Mesodermal cell (in vitro differentiated cells): Measurements from ENCODE around the gene PTRH1.

ENCODE experiments used
- H3K27ac ChIP-seq: 2 replicates; pipeline ENCODE4 v1.7.0; 2013; ENCODE audit warnings: mild to moderate bottlenecking, low read depth, low read length, moderate library complexity; ENCODE audit not compliant: severe bottlenecking
- H3K36me3 ChIP-seq: 2 replicates; pipeline ENCODE4 v1.7.1; 2013; ENCODE audit warnings: mild to moderate bottlenecking, low read length, moderate library complexity; ENCODE audit not compliant: control insufficient read depth, insufficient read depth
- H3K4me1 ChIP-seq: one replicate; pipeline ENCODE4 v1.7.1; 2013; ENCODE audit warnings: mild to moderate bottlenecking, low read length; ENCODE audit not compliant: insufficient read depth, control insufficient read depth, poor library complexity, severe bottlenecking
- H3K4me3 ChIP-seq: 2 replicates; pipeline ENCODE4 v1.7.0; 2013; ENCODE audit warnings: low read length, control low read depth, mild to moderate bottlenecking; ENCODE audit not compliant: insufficient read depth, poor library complexity, severe bottlenecking; ENCODE audit errors: extremely low read depth
- H3K9me3 ChIP-seq: 2 replicates; pipeline ENCODE4 v1.7.1; 2013; ENCODE audit warnings: mild to moderate bottlenecking, low read length, moderate library complexity; ENCODE audit not compliant: control insufficient read depth
- WGBS, 2 experiments: methylation state at CpG; one replicate each; pipeline ENCODE4 v1.1.5; 2013; ENCODE audit warnings: missing lambda C conversion rate in 2 of 2; ENCODE audit not compliant: insufficient coverage in 2 of 2; 5-methylcytosine and 5-hydroxymethylcytosine counted together

PTRH1 gene

GRCh38 chr9:127729522-127730256, 14.2 kb upstream of the PTRH1 start:
- Histone ChIP-seq H3K4me1 (peaks cover 4% of the 10 kb centered on the region), H3K4me3 (no peak overlapping the region)

GRCh38 chr9:127728808-127729207, 13.3 kb upstream of the PTRH1 start:
- WGBS, 2 experiments: 87 to 93% methylated on average over 7 of the region's 8 CpGs
- H3K36me3 ChIP-seq: peaks cover 5% of the 10 kb centered on the region
- no peaks in the 10 kb centered on the region for H3K4me1 ChIP-seq
- no peaks in the 10 kb centered on the region for H3K9me3 ChIP-seq
- no peak overlapping the region for H3K27ac ChIP-seq
- H3K4me3 ChIP-seq: no peak overlapping the region

More at GRCh38 chr9:127729522-127730256, 14.2 kb upstream of the PTRH1 start:
- 92 to 94% methylated on average over 17 to 18 of the region's 18 CpGs for WGBS, 2 experiments
- Histone ChIP-seq H3K36me3 (peaks cover 5% of the 10 kb centered on the region), H3K9me3 (no peaks in the 10 kb centered on the region), H3K27ac (no peak overlapping the region)

- no peaks in the 10 kb centered on the region for H3K9me3 ChIP-seq
- no peak overlapping the region for H3K27ac ChIP-seq
- WGBS, 2 experiments: 84 to 89% methylated on average over 7 to 8 of the region's 8 CpGs
- H3K4me1 ChIP-seq: no peaks in the 10 kb centered on the region
- peaks cover 3% of the 10 kb centered on the region for H3K36me3 ChIP-seq
- H3K4me3 ChIP-seq: no peak overlapping the region
These were observed 11.4 kb upstream of the PTRH1 start for GRCh38 chr9:127726871-127727270.

- Histone ChIP-seq H3K36me3 (no peaks in the 10 kb centered on the region), H3K9me3 (no peaks in the 10 kb centered on the region), H3K27ac (no peak overlapping the region), H3K4me1 (no peaks in the 10 kb centered on the region), H3K4me3 (no peak overlapping the region)
- WGBS, 2 experiments: 80 to 81% methylated on average over 19 of the region's 23 CpGs
These were observed 8.5 kb upstream of the PTRH1 start for GRCh38 chr9:127724012-127724411.

- no peaks in the 10 kb centered on the region for H3K9me3 ChIP-seq
- H3K4me1 ChIP-seq: no peaks in the 10 kb centered on the region
- H3K4me3 ChIP-seq: no peak overlapping the region
- 94 to 100% methylated on average over 4 to 5 of the region's 5 CpGs for WGBS, 2 experiments
- H3K27ac ChIP-seq: no peak overlapping the region
- H3K36me3 ChIP-seq: no peaks in the 10 kb centered on the region
These were observed 8.0 kb upstream of the PTRH1 start for GRCh38 chr9:127723444-127723843.

GRCh38 chr9:127723013-127723412, 7.5 kb upstream of the PTRH1 start:
- 95 to 97% methylated on average over 10 to 13 of the region's 13 CpGs for WGBS, 2 experiments
- no peaks in the 10 kb centered on the region for H3K36me3 ChIP-seq
- no peak overlapping the region for H3K27ac ChIP-seq
- no peak overlapping the region for H3K4me3 ChIP-seq
- no peaks in the 10 kb centered on the region for H3K9me3 ChIP-seq
- H3K4me1 ChIP-seq: no peaks in the 10 kb centered on the region

GRCh38 chr9:127722055-127722745, 6.7 kb upstream of the PTRH1 start:
- Histone ChIP-seq H3K4me3 (no peak overlapping the region), H3K36me3 (no peaks in the 10 kb centered on the region), H3K9me3 (no peaks in the 10 kb centered on the region), H3K27ac (no peak overlapping the region), H3K4me1 (no peaks in the 10 kb centered on the region)
- 78% methylated on average over 8 to 10 of the region's 12 CpGs for WGBS, 2 experiments

GRCh38 chr9:127721391-127721821, 5.9 kb upstream of the PTRH1 start:
- H3K9me3 ChIP-seq: no peaks in the 10 kb centered on the region
- no peaks in the 10 kb centered on the region for H3K36me3 ChIP-seq
- no peak overlapping the region for H3K4me3 ChIP-seq
- no peaks in the 10 kb centered on the region for H3K4me1 ChIP-seq
- H3K27ac ChIP-seq: no peak overlapping the region
- 71 to 75% methylated on average over 8 to 10 of the region's 11 CpGs for WGBS, 2 experiments

- H3K4me3 ChIP-seq: no peak overlapping the region
- no peaks in the 10 kb centered on the region for H3K36me3 ChIP-seq
- no peak overlapping the region for H3K27ac ChIP-seq
- no peaks in the 10 kb centered on the region for H3K9me3 ChIP-seq
- H3K4me1 ChIP-seq: no peaks in the 10 kb centered on the region
These were observed 5.4 kb upstream of the PTRH1 start for GRCh38 chr9:127720865-127721227.

GRCh38 chr9:127720031-127720864, 4.8 kb upstream of the PTRH1 start:
- Histone ChIP-seq H3K9me3 (no peaks in the 10 kb centered on the region), H3K27ac (no peak overlapping the region), H3K36me3 (no peaks in the 10 kb centered on the region), H3K4me1 (no peaks in the 10 kb centered on the region), H3K4me3 (no peak overlapping the region)
- WGBS, 2 experiments: 93% methylated on average over 11 to 12 of the region's 12 CpGs
